ENCODE results near the gene PFDN4.

Gene PFDN4

DNA sequence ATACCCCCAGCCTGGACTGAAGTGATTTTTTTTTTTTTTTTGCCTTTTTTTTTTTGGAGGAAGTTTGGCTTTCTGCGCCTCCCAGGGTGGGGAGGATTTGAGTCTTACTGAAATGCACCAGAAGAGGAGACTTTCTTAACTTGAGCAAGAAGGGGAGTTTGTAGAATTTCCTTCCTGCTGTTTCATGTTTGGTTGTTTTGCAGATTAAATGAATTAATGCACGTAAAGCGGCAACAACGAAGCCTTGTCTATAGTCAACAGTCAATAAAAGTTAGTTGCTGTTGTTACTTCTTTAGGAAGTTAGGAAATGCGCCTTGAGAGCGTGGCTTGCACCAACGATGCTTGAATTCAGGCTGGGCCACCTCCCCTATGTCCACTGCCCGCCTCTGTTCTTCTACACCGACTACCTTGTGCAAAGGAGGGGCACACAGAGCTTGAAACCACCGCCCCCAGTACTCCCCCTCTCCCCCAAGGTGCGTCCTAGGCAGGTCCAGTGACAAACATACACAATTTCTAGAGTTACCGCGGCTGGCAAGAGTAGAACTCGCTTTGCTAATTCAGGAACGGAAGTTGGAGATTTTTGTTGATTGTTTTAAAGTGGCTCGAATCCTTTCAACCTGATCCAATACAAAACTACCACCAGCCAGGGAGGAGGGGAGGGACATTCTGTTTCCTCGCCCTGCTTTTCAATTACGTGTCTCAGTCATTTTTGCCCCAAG, 33.3 kb upstream of the PFDN4 start:
- no peak overlapping the region for H3K4me2 ChIP-seq (ENCODE audit: low read length)
- no peaks in the 10 kb centered on the region for H3K9me2 ChIP-seq (replicated peaks; ENCODE audit: control insufficient read depth, low read length)
- no peaks in the 10 kb centered on the region for H3K79me2 ChIP-seq (ENCODE audit: control insufficient read depth, low read length)
- H3F3A ChIP-seq (ENCODE audit: control insufficient read depth, insufficient read depth), result no peaks in the 10 kb centered on the region
- H3K9me3 ChIP-seq (ENCODE audit: control insufficient read depth, insufficient read depth, low read length), result no peaks in the 10 kb centered on the region
- no peak overlapping the region for H3K4me3 ChIP-seq (ENCODE audit: low read length)
- H4K20me1 ChIP-seq (ENCODE audit: control insufficient read depth, insufficient read depth, low read depth, low read length), result no peaks in the 10 kb centered on the region
- H3K36me3 ChIP-seq (ENCODE audit: control insufficient read depth, low read length), result no peaks in the 10 kb centered on the region
- no peak overlapping the region for H3K27ac ChIP-seq (ENCODE audit: low read depth, low read length)
- H3K27me3 ChIP-seq (ENCODE audit: control insufficient read depth, low read length), result peaks cover 17% of the 10 kb centered on the region
- TF ChIP-seq, protein P1, sequence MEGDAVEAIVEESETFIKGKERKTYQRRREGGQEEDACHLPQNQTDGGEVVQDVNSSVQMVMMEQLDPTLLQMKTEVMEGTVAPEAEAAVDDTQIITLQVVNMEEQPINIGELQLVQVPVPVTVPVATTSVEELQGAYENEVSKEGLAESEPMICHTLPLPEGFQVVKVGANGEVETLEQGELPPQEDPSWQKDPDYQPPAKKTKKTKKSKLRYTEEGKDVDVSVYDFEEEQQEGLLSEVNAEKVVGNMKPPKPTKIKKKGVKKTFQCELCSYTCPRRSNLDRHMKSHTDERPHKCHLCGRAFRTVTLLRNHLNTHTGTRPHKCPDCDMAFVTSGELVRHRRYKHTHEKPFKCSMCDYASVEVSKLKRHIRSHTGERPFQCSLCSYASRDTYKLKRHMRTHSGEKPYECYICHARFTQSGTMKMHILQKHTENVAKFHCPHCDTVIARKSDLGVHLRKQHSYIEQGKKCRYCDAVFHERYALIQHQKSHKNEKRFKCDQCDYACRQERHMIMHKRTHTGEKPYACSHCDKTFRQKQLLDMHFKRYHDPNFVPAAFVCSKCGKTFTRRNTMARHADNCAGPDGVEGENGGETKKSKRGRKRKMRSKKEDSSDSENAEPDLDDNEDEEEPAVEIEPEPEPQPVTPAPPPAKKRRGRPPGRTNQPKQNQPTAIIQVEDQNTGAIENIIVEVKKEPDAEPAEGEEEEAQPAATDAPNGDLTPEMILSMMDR (IDR thresholded peaks at IDR 0.05; ENCODE audit: low read depth, low read length, poor library complexity, severe bottlenecking), result no peak
- TF ChIP-seq EZH2phosphoT487 (IDR thresholded peaks at IDR 0.05; ENCODE audit: borderline replicate concordance, low read length), result peak; percentile 55; the same call in 1 of the 2 replicates
- H3K4me1 ChIP-seq (ENCODE audit: control insufficient read depth, low read length), result no peaks in the 10 kb centered on the region

DNA sequence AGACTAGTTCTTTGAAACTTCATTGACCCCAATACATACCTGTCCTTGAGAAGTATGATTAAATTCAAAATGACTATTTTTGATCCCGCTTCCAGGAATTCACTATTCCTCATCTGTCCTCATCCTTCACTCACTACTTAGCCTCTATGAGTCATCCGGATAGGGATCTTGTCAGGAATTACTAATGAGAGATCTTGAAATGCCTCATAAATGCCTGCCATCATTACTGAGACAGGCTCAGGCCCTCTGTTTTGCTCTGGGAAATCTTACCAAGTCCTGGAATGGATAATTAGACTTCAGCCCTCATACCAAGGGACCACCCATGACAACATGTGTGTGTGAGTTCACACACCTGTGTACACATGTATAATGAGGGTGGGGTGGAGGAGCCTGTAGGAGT, 31.3 kb upstream of the PFDN4 start:
- no peak overlapping the region for H3K4me2 ChIP-seq (ENCODE audit: low read length)
- TF ChIP-seq, protein P1 (IDR thresholded peaks at IDR 0.05; ENCODE audit: low read depth, low read length, poor library complexity, severe bottlenecking), result no peak
- no peak for TF ChIP-seq EZH2phosphoT487 (IDR thresholded peaks at IDR 0.05; ENCODE audit: borderline replicate concordance, low read length)
- no peaks in the 10 kb centered on the region for H3K9me2 ChIP-seq (replicated peaks; ENCODE audit: control insufficient read depth, low read length)
- no peaks in the 10 kb centered on the region for H4K20me1 ChIP-seq (ENCODE audit: control insufficient read depth, insufficient read depth, low read depth, low read length)
- H3K9me3 ChIP-seq (ENCODE audit: control insufficient read depth, insufficient read depth, low read length), result no peaks in the 10 kb centered on the region
- no peaks in the 10 kb centered on the region for H3K36me3 ChIP-seq (ENCODE audit: control insufficient read depth, low read length)
- no peak overlapping the region for H3K4me3 ChIP-seq (ENCODE audit: low read length)
- H3K79me2 ChIP-seq (ENCODE audit: control insufficient read depth, low read length), result no peaks in the 10 kb centered on the region
- no peaks in the 10 kb centered on the region for H3K4me1 ChIP-seq (ENCODE audit: control insufficient read depth, low read length)
- H3K27me3 ChIP-seq (ENCODE audit: control insufficient read depth, low read length), result peaks cover 19% of the 10 kb centered on the region
- no peaks in the 10 kb centered on the region for H3F3A ChIP-seq (ENCODE audit: control insufficient read depth, insufficient read depth)
- H3K27ac ChIP-seq (ENCODE audit: low read depth, low read length), result no peak overlapping the region

DNA sequence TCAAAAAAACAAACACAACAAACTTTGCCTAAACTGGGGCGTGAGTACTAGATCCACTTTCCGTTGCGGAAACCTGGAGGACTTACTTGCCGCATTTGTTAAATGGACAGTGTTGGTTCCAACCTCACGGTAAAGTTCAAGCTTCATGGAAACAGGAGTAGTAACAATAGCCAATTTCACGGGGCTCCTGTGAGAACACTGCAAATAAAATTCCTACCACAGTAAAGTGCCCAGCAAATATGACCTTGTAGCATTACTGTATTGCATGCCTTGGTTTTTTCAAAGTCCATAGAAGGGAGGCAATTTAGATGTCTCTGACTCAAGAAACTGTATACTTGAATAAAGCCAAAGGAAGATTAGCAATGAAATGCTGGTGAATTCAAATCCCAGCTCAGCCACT, 30.5 kb upstream of the PFDN4 start:
- H3K27ac ChIP-seq (ENCODE audit: low read depth, low read length), result no peak overlapping the region
- no peaks in the 10 kb centered on the region for H3K9me3 ChIP-seq (ENCODE audit: control insufficient read depth, insufficient read depth, low read length)
- H3K27me3 ChIP-seq (ENCODE audit: control insufficient read depth, low read length), result peaks cover 18% of the 10 kb centered on the region
- no peaks in the 10 kb centered on the region for H4K20me1 ChIP-seq (ENCODE audit: control insufficient read depth, insufficient read depth, low read depth, low read length)
- no peaks in the 10 kb centered on the region for H3K4me1 ChIP-seq (ENCODE audit: control insufficient read depth, low read length)
- H3K79me2 ChIP-seq (ENCODE audit: control insufficient read depth, low read length), result no peaks in the 10 kb centered on the region
- TF ChIP-seq, protein P1 (IDR thresholded peaks at IDR 0.05; ENCODE audit: low read depth, low read length, poor library complexity, severe bottlenecking), result no peak
- TF ChIP-seq EZH2phosphoT487 (IDR thresholded peaks at IDR 0.05; ENCODE audit: borderline replicate concordance, low read length), result no peak
- H3F3A ChIP-seq (ENCODE audit: control insufficient read depth, insufficient read depth), result no peaks in the 10 kb centered on the region
- no peaks in the 10 kb centered on the region for H3K36me3 ChIP-seq (ENCODE audit: control insufficient read depth, low read length)
- H3K4me2 ChIP-seq (ENCODE audit: low read length), result no peak overlapping the region
- no peaks in the 10 kb centered on the region for H3K9me2 ChIP-seq (replicated peaks; ENCODE audit: control insufficient read depth, low read length)
- H3K4me3 ChIP-seq (ENCODE audit: low read length), result no peak overlapping the region
